Common myeloid progenitor, CD34-positive (primary cell): Measurements from ENCODE around the gene SLCO2B1. TPM values are rescaled to one million over a fixed set of nuclear protein-coding genes. Genes with fewer than 3 reads are reported as not detected.
"Not testable (repeated sequence)": the region's sequence is repeated elsewhere in the genome, so short reads cannot be mapped to it uniquely, and the experiment has no call there.

Experiments used
- CTCF ChIA-PET: fragments of 350-600 bp; sonication (Branson Sonifier 250); formaldehyde crosslinking; loops from one replicate; lab custom pipeline; 2021; ENCODE audit warnings: antibody characterized with exemption; lab: Charles Lee
- POLR2A ChIA-PET: fragments of 350-600 bp; sonication (Branson Sonifier 250); formaldehyde crosslinking; loops from one replicate; lab custom pipeline; 2021; ENCODE audit warnings: antibody characterized with exemption; lab: Charles Lee
- DNase-seq, 3 donors: peaks; one replicate each; pipeline versions ENCODE4 v3.0.0 to v3.0.0-alpha.2; 2013
- H3K27ac ChIP-seq, 2 experiments: 1 replicate in 1 of 2; 2 replicates in 1 of 2; pipeline ENCODE4 v1.7.0; 2013; ENCODE audit warnings: inconsistent platforms in 2 of 2, low read length in 2 of 2, mild to moderate bottlenecking in 2 of 2, low read depth in 1 of 2, moderate library complexity in 1 of 2; ENCODE audit not compliant: severe bottlenecking in 2 of 2, insufficient read depth in 1 of 2, poor library complexity in 1 of 2
- H3K27me3 ChIP-seq, 5 experiments: replicated peaks in 2 of 5; 1 replicate in 3 of 5; 2 replicates in 2 of 5; pipeline versions ENCODE4 v1.6.1 to v1.7.0; 2013; ENCODE audit warnings: low read length in 4 of 5, mild to moderate bottlenecking in 2 of 5, moderate library complexity in 2 of 5, inconsistent platforms in 1 of 5; ENCODE audit not compliant: insufficient read depth in 5 of 5, control insufficient read depth in 4 of 5
- H3K36me3 ChIP-seq, 4 experiments: 1 replicate in 2 of 4; 2 replicates in 2 of 4; pipeline versions ENCODE4 v1.6.1 to v1.7.0; 2013; ENCODE audit warnings: low read length in 3 of 4, control low read depth in 1 of 4, mild to moderate bottlenecking in 1 of 4; ENCODE audit not compliant: control insufficient read depth in 4 of 4, insufficient read depth in 4 of 4
- H3K4me1 ChIP-seq, 4 experiments: 1 replicate in 3 of 4; 2 replicates in 1 of 4; pipeline versions ENCODE4 v1.6.1 to v1.7.1; 2013; ENCODE audit warnings: low read length in 3 of 4, mild to moderate bottlenecking in 3 of 4, control low read depth in 1 of 4, inconsistent platforms in 1 of 4, moderate library complexity in 1 of 4; ENCODE audit not compliant: control insufficient read depth in 4 of 4, insufficient read depth in 4 of 4; ENCODE audit errors: control extremely low read depth in 1 of 4
- H3K4me3 ChIP-seq, 7 experiments: 1 replicate in 4 of 7; 2 replicates in 3 of 7; pipeline versions ENCODE4 v1.5.1 to v1.7.0; 2013; ENCODE audit warnings: mild to moderate bottlenecking in 7 of 7, low read length in 6 of 7, moderate library complexity in 6 of 7, inconsistent platforms in 2 of 7, low read depth in 2 of 7, control low read depth in 1 of 7; ENCODE audit not compliant: insufficient read depth in 4 of 7, control insufficient read depth in 1 of 7; ENCODE audit errors: extremely low read depth in 1 of 7
- H3K9me3 ChIP-seq, 5 experiments: 1 replicate in 4 of 5; 2 replicates in 1 of 5; pipeline versions ENCODE4 v1.6.1 to v1.7.1; 2013; ENCODE audit warnings: low read length in 4 of 5, mild to moderate bottlenecking in 2 of 5, inconsistent platforms in 1 of 5, low read depth in 1 of 5, moderate library complexity in 1 of 5; ENCODE audit not compliant: control insufficient read depth in 4 of 5, insufficient read depth in 2 of 5; ENCODE audit errors: control extremely low read depth in 1 of 5
- WGBS: methylation state at CpG from one replicate; pipeline ENCODE4 v1.1.5; 2013; ENCODE audit not compliant: insufficient coverage; 5-methylcytosine and 5-hydroxymethylcytosine counted together
- polyA plus RNA-seq: library from polyadenylated mRNA; unstranded; fragments of 120-200 nt; gene quantifications from one replicate; pipeline ENCODE4 v1.2.1, GENCODE V29; 2013

Gene SLCO2B1
- not detected for polyA plus RNA-seq

DNA sequence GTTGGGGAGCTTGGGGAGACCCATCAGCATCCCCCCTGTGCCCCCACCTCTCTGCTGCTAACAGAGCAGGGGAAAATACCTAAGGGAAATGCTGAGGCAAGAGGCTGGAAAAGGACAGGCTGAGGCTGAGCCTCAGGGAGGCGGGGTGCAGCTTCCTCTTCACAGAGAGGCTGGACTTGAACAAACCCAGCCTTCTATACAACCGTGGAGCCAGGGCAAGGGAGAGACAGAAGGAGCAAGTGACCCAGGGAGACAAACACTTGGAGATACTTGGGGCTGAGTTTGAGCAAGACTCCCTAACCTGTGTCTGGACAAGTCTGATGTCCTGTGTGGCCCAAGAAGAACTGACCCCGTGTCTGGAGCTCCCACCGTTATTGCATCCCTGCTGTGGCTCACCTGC lies at the start of gene SLCO2B1:
SLCO2B1 (plus strand) TSS at position 229 of the 400 bp plus-strand sequence. CDS start 275 bp downstream, outside the sequence.
- peaks cover 0 to 4% (median 0%) of the 10 kb centered on the region in 5 experiments for H3K27me3 ChIP-seq
- no peaks in the 10 kb centered on the region for H3K36me3 ChIP-seq
- WGBS, result 88% methylated on average over 3 of the region's 4 CpGs
- ChIA-PET POLR2A (no interaction called here), CTCF (interaction anchor here (1.0 to 2.8 kb wide), 6 partner anchors 10 to 89 kb away, joined by 3 to 15 read pairs (median 4); no protein-coding TSS in a partner anchor)
- DNase-seq, result no peak
- H3K4me1 ChIP-seq, result peaks cover 0 to 10% (median 5%) of the 10 kb centered on the region in 4 experiments
- no peak within 1 kb of the TSS for H3K27ac ChIP-seq
- no peaks in the 10 kb centered on the region for H3K9me3 ChIP-seq
- H3K4me3 ChIP-seq, result no peak within 1 kb of the TSS

- Histone ChIP-seq H3K36me3 (no peaks in the 10 kb centered on the region), H3K4me1 (no peaks in the 10 kb centered on the region), H3K27me3 (peaks cover 2 to 6% (median 4%) of the 10 kb centered on the region in 5 experiments), H3K27ac (no peak overlapping the region), H3K9me3 (no peaks in the 10 kb centered on the region), H3K4me3 (no peak overlapping the region)
- DNase-seq, result no peak
- WGBS, result 98% methylated on average over 6 of the region's 8 CpGs
- ChIA-PET POLR2A (no interaction called here), CTCF (no interaction called here)
These were observed 49.3 kb upstream of the SLCO2B1 start for GRCh38 chr11:75101424-75102128.

- no peak overlapping the region for H3K27ac ChIP-seq
- ChIA-PET CTCF (no interaction called here), POLR2A (no interaction called here)
- WGBS, result 100% methylated on average over 2 of the region's 5 CpGs
- no peaks in the 10 kb centered on the region for H3K36me3 ChIP-seq
- peaks cover 2 to 6% (median 3%) of the 10 kb centered on the region in 5 experiments for H3K27me3 ChIP-seq
- DNase-seq, result no peak
- no peaks in the 10 kb centered on the region for H3K9me3 ChIP-seq
- H3K4me1 ChIP-seq, result no peaks in the 10 kb centered on the region
- H3K4me3 ChIP-seq, result no peak overlapping the region
These were observed 47.4 kb upstream of the SLCO2B1 start for GRCh38 chr11:75103380-75104026.

DNA sequence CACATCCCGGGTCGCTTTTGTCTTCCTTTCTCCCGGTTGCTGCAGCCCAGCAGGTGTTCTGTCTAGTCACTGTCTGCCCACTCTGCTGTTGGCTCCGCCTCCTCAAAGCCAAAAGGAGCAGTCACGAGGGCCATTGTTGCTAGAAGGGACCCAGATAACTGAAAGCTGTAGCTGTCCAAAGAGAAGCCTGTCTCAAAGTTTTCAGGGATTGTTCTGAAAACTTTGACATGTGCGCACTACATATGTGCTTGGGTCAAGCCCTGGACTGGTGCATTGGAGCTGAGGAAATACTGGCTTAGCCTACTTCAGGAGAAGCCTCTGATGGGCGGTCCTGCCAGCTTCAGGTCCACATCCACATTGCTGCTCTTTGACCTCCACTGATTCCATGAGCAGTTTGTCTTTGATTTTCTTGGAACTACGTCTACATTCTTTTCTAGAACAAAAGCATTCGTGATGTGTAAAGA lies 45.4 kb upstream of the SLCO2B1 start:
- 76% methylated on average over 7 of the region's 9 CpGs for WGBS
- CTCF ChIA-PET, result no interaction called here

GRCh38 chr11:75105967-75106681 lies 44.8 kb upstream of the SLCO2B1 start:
- H3K9me3 ChIP-seq, POLR2A ChIA-PET, H3K27me3 ChIP-seq, H3K4me3 ChIP-seq, H3K27ac ChIP-seq, H3K4me1 ChIP-seq, DNase-seq, H3K36me3 ChIP-seq: not testable (repeated sequence)
- WGBS, result 80% methylated on average over 1 of the region's 2 CpGs
- CTCF ChIA-PET, result interaction anchor here (1.1 kb wide), 1 partner anchor 10 kb away, joined by 3 read pairs; no protein-coding TSS in a partner anchor

More for the DNA sequence above, 45.4 kb upstream of the SLCO2B1 start:
- Histone ChIP-seq H3K9me3 (peaks cover 0 to 3% (median 0%) of the 10 kb centered on the region in 5 experiments), H3K4me1 (no peaks in the 10 kb centered on the region), H3K4me3 (no peak overlapping the region), H3K36me3 (no peaks in the 10 kb centered on the region), H3K27ac (no peak overlapping the region), H3K27me3 (peaks cover under 1 to 7% (median 3%) of the 10 kb centered on the region in 5 experiments)
- DNase-seq, result no peak
- POLR2A ChIA-PET, result no interaction called here

DNA sequence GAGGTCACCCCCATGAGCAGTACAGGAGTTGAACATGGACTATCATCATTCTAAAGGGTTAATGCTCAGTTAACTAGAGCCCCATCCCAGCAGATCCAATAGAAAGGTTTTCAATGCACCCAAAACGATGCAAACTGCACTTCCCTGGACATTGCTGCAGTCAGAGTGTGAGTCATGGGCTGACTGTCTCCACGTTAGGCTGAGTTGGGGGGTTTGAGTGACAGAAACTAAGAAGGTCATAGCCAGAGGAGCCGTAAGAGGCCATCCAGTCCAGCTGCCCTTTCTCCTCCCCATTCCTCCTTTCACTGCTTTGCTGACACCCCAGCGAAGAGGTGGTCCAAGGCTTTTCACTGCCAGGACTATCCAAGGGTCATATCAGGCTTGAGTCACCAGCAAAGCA lies 43.7 kb upstream of the SLCO2B1 start:
- WGBS, result 76% methylated on average over 4 of the region's 4 CpGs
- DNase-seq, result no peak
- ChIA-PET CTCF (interaction anchor here (1.1 kb wide), 1 partner anchor 9 kb away, joined by 3 read pairs; no protein-coding TSS in a partner anchor), POLR2A (no interaction called here)
- peaks cover 0 to 4% (median 2%) of the 10 kb centered on the region in 5 experiments for H3K27me3 ChIP-seq
- H3K27ac ChIP-seq, result no peak overlapping the region
- H3K9me3 ChIP-seq, result peaks cover 0 to 5% (median 2%) of the 10 kb centered on the region in 5 experiments
- H3K4me3 ChIP-seq, result no peak overlapping the region
- H3K4me1 ChIP-seq, result no peaks in the 10 kb centered on the region
- H3K36me3 ChIP-seq, result no peaks in the 10 kb centered on the region
